GM12892 (cell line): ENCODE results near the gene UGT1A8.

ENCODE experiments used
- POLR2A ChIP-seq: IDR thresholded peaks from 2 replicates; pipeline ENCODE4 v1.6.1; 2011; ENCODE audit warnings: low read depth, low read length, control low read depth
- POLR2AphosphoS5 ChIP-seq: IDR thresholded peaks from 2 replicates; pipeline ENCODE4 v1.6.1; 2011; ENCODE audit warnings: low read depth, low read length, control low read depth
- TAF1 ChIP-seq: IDR thresholded peaks from 2 replicates; pipeline ENCODE4 v1.6.1; 2011; ENCODE audit warnings: low read depth, mild to moderate bottlenecking, control low read depth, low read length, borderline replicate concordance

- TF ChIP-seq POLR2A: no peak
- no peak for TF ChIP-seq POLR2AphosphoS5
- no peak for TF ChIP-seq TAF1
Observed at GRCh38 chr2:233746475-233747282, 129.2 kb downstream of the UGT1A8 start.
